Measurements from ENCODE around the gene CDH13. TPM values are rescaled to one million over a fixed set of nuclear protein-coding genes. Genes with fewer than 3 reads are reported as not detected.

Gene CDH13
- total RNA-seq, 1 donor from 2014 or later = 161 TPM

- no peak for DNase-seq
- Histone ChIP-seq H3K4me3 (no peak overlapping the region), H3K27ac (replicated peaks) (no peak overlapping the region), H3K9me3 (replicated peaks) (no peaks in the 10 kb centered on the region), H3K4me1 (peaks cover 13% of the 10 kb centered on the region), H3K36me3 (no peaks in the 10 kb centered on the region), H3K27me3 (ENCODE audit: low read depth) (no peaks in the 10 kb centered on the region)
- TF ChIP-seq CTCF (IDR thresholded peaks at IDR 0.05; ENCODE audit: borderline replicate concordance) = no peak
- intact Hi-C loops (cut with micrococcal nuclease) = no loop called here
These were observed 162.2 kb downstream of the CDH13 start for GRCh38 chr16:82788919-82789318.

GRCh38 chr16:82792693-82793092, 165.9 kb downstream of the CDH13 start:
- H3K36me3 ChIP-seq = no peaks in the 10 kb centered on the region
- no peaks in the 10 kb centered on the region for H3K9me3 ChIP-seq (replicated peaks)
- H3K27me3 ChIP-seq (ENCODE audit: low read depth) = no peaks in the 10 kb centered on the region
- no peak overlapping the region for H3K4me3 ChIP-seq
- H3K4me1 ChIP-seq = peaks cover 13% of the 10 kb centered on the region
- H3K27ac ChIP-seq (replicated peaks) = no peak overlapping the region
- TF ChIP-seq CTCF (IDR thresholded peaks at IDR 0.05; ENCODE audit: borderline replicate concordance) = no peak
- no peak for DNase-seq
- intact Hi-C loops (cut with micrococcal nuclease) = no loop called here

DNA sequence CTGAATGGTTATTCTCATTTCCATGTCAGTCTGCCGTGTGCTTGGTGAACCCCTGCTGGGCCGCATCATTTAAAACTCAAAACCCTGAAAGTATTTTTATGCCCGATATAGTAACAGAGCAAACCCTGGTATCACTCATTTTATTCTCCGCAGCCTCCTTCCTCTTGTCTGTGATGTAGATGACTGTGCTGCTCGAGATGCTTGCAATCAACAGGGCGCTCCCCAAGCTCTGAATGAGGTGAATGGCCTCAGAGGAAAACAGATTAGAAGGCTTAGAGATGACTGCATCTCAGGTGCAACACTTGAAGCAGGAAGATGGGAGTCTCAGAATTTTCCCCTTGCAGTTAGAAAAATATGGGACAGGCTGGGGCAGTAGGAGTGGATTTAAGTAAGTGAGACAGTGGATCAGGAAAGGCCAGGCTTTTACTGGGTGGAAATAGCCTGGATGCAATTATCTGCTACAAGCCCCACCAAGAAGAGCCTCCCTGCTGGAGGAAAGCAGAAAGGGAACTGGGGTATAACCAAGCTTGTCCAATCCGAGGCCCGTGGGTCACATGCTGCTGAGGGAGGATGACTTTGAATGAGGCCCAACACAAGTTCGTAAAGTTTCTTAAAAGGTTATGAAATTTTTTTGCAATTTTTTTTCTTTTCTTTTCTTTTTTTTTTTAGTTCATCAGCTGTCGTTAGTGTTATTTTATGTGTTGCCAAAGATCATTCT, 166.9 kb downstream of the CDH13 start:
- no peak for TF ChIP-seq CTCF (IDR thresholded peaks at IDR 0.05; ENCODE audit: borderline replicate concordance)
- H3K4me3 ChIP-seq = no peak overlapping the region
- DNase-seq = no peak
- H3K36me3 ChIP-seq = no peaks in the 10 kb centered on the region
- no peak overlapping the region for H3K27ac ChIP-seq (replicated peaks)
- H3K4me1 ChIP-seq = peaks cover 8% of the 10 kb centered on the region
- H3K27me3 ChIP-seq (ENCODE audit: low read depth) = no peaks in the 10 kb centered on the region
- intact Hi-C loops (cut with micrococcal nuclease) = no loop called here
- H3K9me3 ChIP-seq (replicated peaks) = no peaks in the 10 kb centered on the region

DNA sequence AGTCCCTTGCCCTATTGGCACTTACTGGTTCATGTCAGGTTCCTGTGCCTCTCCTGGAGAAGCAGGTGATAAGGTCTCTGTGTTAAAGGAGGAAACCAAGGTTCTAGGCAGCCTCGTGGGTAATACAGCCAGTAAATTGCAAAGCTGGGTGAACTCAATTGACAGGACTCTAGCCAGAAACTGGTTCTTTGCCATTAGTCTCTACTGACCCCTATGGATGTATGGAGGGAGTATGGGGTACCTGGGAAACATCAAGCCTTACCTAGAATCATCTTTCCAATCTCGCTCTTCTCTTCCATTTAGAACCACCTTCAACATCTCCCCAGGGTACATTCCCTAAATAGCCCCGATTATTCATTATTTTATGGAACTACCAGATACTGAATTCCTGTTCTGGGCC, 169.3 kb downstream of the CDH13 start:
- Histone ChIP-seq H3K9me3 (replicated peaks) (no peaks in the 10 kb centered on the region), H3K4me3 (no peak overlapping the region), H3K4me1 (no peaks in the 10 kb centered on the region), H3K27ac (replicated peaks) (no peak overlapping the region), H3K36me3 (no peaks in the 10 kb centered on the region), H3K27me3 (ENCODE audit: low read depth) (no peaks in the 10 kb centered on the region)
- TF ChIP-seq CTCF (IDR thresholded peaks at IDR 0.05; ENCODE audit: borderline replicate concordance) = peak; percentile 35
- DNase-seq = no peak
- intact Hi-C loops (cut with micrococcal nuclease) = no loop called here

GRCh38 chr16:82801361-82801760, 174.6 kb downstream of the CDH13 start:
- no peaks in the 10 kb centered on the region for H3K36me3 ChIP-seq
- H3K27ac ChIP-seq (replicated peaks) = no peak overlapping the region
- H3K4me1 ChIP-seq = peaks cover 6% of the 10 kb centered on the region
- no peak for DNase-seq
- no peaks in the 10 kb centered on the region for H3K27me3 ChIP-seq (ENCODE audit: low read depth)
- H3K9me3 ChIP-seq (replicated peaks) = no peaks in the 10 kb centered on the region
- no peak for TF ChIP-seq CTCF (IDR thresholded peaks at IDR 0.05; ENCODE audit: borderline replicate concordance)
- no peak overlapping the region for H3K4me3 ChIP-seq
- intact Hi-C loops (cut with micrococcal nuclease) = no loop called here

Measured in left ventricle myocardium inferior (tissue), 1 donor.